ENCODE data around the gene FERMT3.
A peak's percentile ranks its signal among the peaks of the same experiment; 100 is the strongest.

Gene FERMT3

DNA sequence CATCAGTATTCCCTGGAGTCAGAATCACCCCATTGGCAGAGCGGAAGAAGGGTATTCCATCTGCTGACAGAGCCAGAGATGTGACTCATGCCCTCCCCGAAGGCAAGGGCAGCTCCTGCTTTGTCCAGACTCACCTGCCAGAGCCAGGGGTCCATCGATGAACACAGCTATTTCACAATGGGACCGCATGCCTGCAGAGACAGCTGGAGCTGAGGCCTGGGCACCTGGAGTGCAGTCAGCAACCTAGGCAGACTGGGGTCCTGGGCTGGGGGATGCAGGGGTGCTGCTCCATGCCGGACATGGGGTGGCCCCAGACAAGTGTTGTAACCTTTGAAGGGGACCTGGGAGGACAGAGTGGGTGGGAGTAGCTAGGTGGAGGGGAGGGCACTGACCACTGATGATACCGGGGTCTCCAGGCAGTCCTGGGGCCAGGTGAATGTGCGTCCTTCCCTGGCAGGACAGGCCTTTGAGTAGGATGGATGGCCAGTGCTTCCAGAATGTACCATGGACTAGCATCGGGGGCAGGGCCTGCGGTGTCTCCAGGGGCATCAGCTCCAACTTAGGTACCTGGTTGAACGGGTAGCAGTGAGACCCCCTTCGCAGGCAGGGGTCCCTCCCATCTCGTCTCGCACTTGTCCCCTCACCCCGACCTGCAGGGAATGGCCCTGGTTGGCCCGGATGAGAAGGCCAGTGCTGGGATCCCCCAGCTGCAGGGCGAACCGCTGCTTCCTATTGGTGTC is 17.8 kb downstream of the FERMT3 start (continued):
- TF ChIP-seq, protein P1, sequence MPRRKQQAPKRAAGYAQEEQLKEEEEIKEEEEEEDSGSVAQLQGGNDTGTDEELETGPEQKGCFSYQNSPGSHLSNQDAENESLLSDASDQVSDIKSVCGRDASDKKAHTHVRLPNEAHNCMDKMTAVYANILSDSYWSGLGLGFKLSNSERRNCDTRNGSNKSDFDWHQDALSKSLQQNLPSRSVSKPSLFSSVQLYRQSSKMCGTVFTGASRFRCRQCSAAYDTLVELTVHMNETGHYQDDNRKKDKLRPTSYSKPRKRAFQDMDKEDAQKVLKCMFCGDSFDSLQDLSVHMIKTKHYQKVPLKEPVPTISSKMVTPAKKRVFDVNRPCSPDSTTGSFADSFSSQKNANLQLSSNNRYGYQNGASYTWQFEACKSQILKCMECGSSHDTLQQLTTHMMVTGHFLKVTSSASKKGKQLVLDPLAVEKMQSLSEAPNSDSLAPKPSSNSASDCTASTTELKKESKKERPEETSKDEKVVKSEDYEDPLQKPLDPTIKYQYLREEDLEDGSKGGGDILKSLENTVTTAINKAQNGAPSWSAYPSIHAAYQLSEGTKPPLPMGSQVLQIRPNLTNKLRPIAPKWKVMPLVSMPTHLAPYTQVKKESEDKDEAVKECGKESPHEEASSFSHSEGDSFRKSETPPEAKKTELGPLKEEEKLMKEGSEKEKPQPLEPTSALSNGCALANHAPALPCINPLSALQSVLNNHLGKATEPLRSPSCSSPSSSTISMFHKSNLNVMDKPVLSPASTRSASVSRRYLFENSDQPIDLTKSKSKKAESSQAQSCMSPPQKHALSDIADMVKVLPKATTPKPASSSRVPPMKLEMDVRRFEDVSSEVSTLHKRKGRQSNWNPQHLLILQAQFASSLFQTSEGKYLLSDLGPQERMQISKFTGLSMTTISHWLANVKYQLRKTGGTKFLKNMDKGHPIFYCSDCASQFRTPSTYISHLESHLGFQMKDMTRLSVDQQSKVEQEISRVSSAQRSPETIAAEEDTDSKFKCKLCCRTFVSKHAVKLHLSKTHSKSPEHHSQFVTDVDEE (CRISPR knock-in tag; IDR thresholded peaks at IDR 0.05), result no peak
- no peak for TF ChIP-seq ZC3H10 (CRISPR knock-in tag; IDR thresholded peaks at IDR 0.05)
- TF ChIP-seq, protein P2, sequence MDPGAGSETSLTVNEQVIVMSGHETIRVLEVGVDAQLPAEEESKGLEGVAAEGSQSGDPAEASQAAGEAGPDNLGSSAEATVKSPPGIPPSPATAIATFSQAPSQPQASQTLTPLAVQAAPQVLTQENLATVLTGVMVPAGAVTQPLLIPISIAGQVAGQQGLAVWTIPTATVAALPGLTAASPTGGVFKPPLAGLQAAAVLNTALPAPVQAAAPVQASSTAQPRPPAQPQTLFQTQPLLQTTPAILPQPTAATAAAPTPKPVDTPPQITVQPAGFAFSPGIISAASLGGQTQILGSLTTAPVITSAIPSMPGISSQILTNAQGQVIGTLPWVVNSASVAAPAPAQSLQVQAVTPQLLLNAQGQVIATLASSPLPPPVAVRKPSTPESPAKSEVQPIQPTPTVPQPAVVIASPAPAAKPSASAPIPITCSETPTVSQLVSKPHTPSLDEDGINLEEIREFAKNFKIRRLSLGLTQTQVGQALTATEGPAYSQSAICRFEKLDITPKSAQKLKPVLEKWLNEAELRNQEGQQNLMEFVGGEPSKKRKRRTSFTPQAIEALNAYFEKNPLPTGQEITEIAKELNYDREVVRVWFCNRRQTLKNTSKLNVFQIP (CRISPR knock-in tag; IDR thresholded peaks at IDR 0.05; ENCODE audit: borderline replicate concordance, low read depth), result no peak
- no peak for TF ChIP-seq RARB (CRISPR knock-in tag; IDR thresholded peaks at IDR 0.05)
- no peak for TF ChIP-seq SNAI2 (CRISPR knock-in tag; IDR thresholded peaks at IDR 0.05)

DNA sequence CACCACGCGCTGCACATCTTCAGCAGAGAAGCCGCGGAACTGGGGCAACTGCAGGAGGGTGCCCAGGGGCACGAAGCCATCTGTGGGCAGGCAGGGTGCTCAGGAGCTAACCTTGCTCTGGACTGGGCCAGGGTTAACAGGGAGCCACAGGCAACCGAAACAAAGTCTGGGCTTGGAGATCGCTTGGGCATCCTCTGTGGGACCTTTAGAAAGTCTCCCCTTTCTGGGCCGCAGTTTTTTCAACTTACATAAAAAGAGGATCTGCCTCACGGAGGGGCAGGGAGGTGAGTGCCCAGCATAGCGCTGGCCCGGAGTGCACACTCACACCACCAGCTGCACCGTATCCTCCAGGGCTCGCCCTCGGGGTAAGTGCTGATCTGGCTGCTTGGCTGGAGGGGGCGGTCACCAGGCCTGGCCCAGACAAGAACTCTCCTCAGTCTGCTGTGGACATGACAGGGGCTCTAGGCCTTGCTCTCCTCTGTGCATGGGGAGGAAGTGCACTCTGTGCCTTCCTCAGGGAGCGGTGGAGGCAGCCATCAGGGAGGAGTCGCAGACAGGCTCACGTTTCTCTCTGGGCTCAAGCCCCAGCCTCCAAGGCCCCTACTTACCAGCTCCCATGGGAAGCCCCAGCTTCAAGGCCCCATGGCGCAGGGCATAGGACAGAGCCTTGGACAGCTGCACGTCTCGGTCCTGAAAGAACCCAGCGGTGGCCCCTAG is 18.5 kb downstream of the FERMT3 start:
- no peak for TF ChIP-seq ZC3H10 (CRISPR knock-in tag; IDR thresholded peaks at IDR 0.05)
- TF ChIP-seq, protein P3, sequence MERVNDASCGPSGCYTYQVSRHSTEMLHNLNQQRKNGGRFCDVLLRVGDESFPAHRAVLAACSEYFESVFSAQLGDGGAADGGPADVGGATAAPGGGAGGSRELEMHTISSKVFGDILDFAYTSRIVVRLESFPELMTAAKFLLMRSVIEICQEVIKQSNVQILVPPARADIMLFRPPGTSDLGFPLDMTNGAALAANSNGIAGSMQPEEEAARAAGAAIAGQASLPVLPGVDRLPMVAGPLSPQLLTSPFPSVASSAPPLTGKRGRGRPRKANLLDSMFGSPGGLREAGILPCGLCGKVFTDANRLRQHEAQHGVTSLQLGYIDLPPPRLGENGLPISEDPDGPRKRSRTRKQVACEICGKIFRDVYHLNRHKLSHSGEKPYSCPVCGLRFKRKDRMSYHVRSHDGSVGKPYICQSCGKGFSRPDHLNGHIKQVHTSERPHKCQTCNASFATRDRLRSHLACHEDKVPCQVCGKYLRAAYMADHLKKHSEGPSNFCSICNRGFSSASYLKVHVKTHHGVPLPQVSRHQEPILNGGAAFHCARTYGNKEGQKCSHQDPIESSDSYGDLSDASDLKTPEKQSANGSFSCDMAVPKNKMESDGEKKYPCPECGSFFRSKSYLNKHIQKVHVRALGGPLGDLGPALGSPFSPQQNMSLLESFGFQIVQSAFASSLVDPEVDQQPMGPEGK (CRISPR knock-in tag; IDR thresholded peaks at IDR 0.05; ENCODE audit: borderline replicate concordance), result no peak
- TF ChIP-seq RARB (CRISPR knock-in tag; IDR thresholded peaks at IDR 0.05), result no peak
- TF ChIP-seq ZNF8 (CRISPR knock-in tag; IDR thresholded peaks at IDR 0.05), result no peak
- no peak; the same call in 2 of the 3 replicates for ATAC-seq

DNA sequence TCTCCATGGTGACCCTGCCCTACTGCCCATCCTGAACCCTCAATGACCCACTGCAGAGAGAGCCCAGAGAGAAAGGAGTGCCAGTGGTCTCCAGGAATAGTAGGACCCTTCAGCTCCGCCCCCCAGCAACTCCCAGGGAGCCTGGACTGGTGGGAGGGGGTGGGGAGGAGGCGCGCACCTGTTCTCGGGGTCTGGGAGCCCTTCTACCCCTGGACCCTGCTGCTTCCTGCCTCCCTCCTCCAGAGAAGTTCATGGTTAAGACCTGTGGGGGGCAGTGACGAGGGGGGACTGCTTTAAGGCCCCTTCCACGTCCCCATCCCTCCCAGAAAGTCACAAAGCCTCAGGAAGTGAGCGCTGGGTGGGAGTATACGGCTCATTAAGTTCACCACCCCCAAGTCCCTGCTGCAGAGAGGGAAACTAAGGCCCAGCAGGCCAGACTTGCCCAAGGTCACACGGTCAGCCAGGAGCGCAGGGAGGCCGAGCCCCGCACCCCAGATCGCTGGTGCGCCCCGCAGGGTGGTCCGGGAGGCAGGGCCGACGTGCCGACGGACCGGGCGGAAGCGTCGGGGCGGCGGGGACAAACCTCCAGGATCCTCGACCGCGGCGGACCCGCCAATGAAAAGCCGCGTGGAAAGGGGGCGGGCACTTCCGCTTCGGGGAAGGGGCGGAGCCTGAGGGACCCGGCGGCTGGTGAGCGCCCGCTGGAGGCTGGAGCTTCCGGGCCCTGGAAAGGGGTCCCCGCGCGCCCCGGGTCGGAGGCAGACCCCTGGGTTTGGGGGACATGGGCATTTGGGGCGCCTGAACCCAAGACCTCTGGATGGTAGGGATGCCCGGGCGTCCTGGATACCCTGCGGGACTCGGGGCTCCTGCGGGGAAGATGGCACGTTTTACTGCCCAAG is 19.3 kb downstream of the FERMT3 start, which contains the start of the genes NUDT22 and TRPT1:
Gene NUDT22 (plus strand): TSS at position 667 of the 899 bp plus-strand sequence. CDS start 379 bp downstream, outside the sequence.
Gene TRPT1 (minus strand): TSS at position 579 of the 899 bp plus-strand sequence. CDS start 326 bp downstream, at position 253.
- peak; percentile 84 for ATAC-seq
- TF ChIP-seq RARB (CRISPR knock-in tag; IDR thresholded peaks at IDR 0.05) (no peak), TOX (CRISPR knock-in tag; IDR thresholded peaks at IDR 0.05; ENCODE audit: borderline replicate concordance) (no peak), ZNF8 (CRISPR knock-in tag; IDR thresholded peaks at IDR 0.05) (no peak), BACH2 (CRISPR knock-in tag; IDR thresholded peaks at IDR 0.05; ENCODE audit: borderline replicate concordance) (no peak), ESRRG (CRISPR knock-in tag; IDR thresholded peaks at IDR 0.05) (no peak), ZC3H10 (CRISPR knock-in tag; IDR thresholded peaks at IDR 0.05) (no peak), PPARA (CRISPR knock-in tag; IDR thresholded peaks at IDR 0.05; ENCODE audit: borderline replicate concordance) (no peak), GLIS3 (CRISPR knock-in tag; IDR thresholded peaks at IDR 0.05) (no peak), TCF4 (CRISPR knock-in tag; IDR thresholded peaks at IDR 0.05; ENCODE audit: borderline replicate concordance) (no peak), ZNF565 (CRISPR knock-in tag; conservative IDR thresholded peaks at IDR 0.05; ENCODE audit: low read depth) (no peak)
- TF ChIP-seq, protein P4, sequence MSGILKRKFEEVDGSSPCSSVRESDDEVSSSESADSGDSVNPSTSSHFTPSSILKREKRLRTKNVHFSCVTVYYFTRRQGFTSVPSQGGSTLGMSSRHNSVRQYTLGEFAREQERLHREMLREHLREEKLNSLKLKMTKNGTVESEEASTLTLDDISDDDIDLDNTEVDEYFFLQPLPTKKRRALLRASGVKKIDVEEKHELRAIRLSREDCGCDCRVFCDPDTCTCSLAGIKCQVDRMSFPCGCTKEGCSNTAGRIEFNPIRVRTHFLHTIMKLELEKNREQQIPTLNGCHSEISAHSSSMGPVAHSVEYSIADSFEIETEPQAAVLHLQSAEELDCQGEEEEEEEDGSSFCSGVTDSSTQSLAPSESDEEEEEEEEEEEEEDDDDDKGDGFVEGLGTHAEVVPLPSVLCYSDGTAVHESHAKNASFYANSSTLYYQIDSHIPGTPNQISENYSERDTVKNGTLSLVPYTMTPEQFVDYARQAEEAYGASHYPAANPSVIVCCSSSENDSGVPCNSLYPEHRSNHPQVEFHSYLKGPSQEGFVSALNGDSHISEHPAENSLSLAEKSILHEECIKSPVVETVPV (CRISPR knock-in tag; IDR thresholded peaks at IDR 0.05), result no peak
- TF ChIP-seq, protein P1 (CRISPR knock-in tag; IDR thresholded peaks at IDR 0.05), result no peak
- TF ChIP-seq, protein P2 (CRISPR knock-in tag; IDR thresholded peaks at IDR 0.05; ENCODE audit: borderline replicate concordance, low read depth), result no peak
